Neural cell (in vitro differentiated cells): ENCODE measurements around the gene PRKG1. TPM values are rescaled to one million over a fixed set of nuclear protein-coding genes. Genes with fewer than 3 reads are reported as not detected.

Experiments
- H2AFZ ChIP-seq: fragments of 200-600, 300-800 bp; sonication (generic), shearing (Covaris generic); 2 replicates; pipeline ENCODE4 v1.6.0; 2014; ENCODE audit warnings: low read depth, mild to moderate bottlenecking, antibody characterized with exemption, low read length, moderate library complexity
- H3F3A ChIP-seq: fragments of 200-600 bp; shearing (Covaris generic); 2 replicates; pipeline ENCODE4 v1.6.1; 2016; ENCODE audit warnings: mild to moderate bottlenecking, moderate library complexity, mixed read lengths, antibody characterized with exemption, low read length; ENCODE audit not compliant: insufficient read depth, poor library complexity, severe bottlenecking
- H3K27ac ChIP-seq: fragments of 200-600, 300-800 bp; sonication (generic), shearing (Covaris generic); 2 replicates; pipeline ENCODE4 v1.5.1; 2014; ENCODE audit warnings: mild to moderate bottlenecking, low read length, moderate library complexity
- H3K27me3 ChIP-seq: fragments of 300-800, 200-600 bp; sonication (generic), shearing (Covaris generic); 2 replicates; pipeline ENCODE4 v1.6.0; 2014; ENCODE audit warnings: mild to moderate bottlenecking, low read depth, low read length, moderate library complexity; ENCODE audit not compliant: insufficient read depth
- H3K36me3 ChIP-seq: fragments of 300-800, 200-600 bp; sonication (generic), shearing (Covaris generic); 2 replicates; pipeline ENCODE4 v1.5.1; 2014; ENCODE audit warnings: mild to moderate bottlenecking, antibody characterized with exemption, low read length, moderate library complexity; ENCODE audit not compliant: insufficient read depth
- H3K4me2 ChIP-seq: fragments of 300-800, 200-600 bp; sonication (generic), shearing (Covaris generic); 2 replicates; pipeline ENCODE4 v1.6.0; 2014; ENCODE audit warnings: mild to moderate bottlenecking, low read length
- H3K4me3 ChIP-seq: fragments of 300-800, 200-600 bp; sonication (generic), shearing (Covaris generic); 2 replicates; pipeline ENCODE4 v1.5.1; 2014; ENCODE audit warnings: mild to moderate bottlenecking, low read length, moderate library complexity
- H3K79me2 ChIP-seq: fragments of 200-600 bp; shearing (Covaris generic); replicated peaks from 2 replicates; pipeline ENCODE4 v1.6.0; 2014; ENCODE audit warnings: mild to moderate bottlenecking, low read length, moderate library complexity; ENCODE audit not compliant: insufficient read depth
- H3K9ac ChIP-seq: fragments of 300-800, 200-600 bp; sonication (generic), shearing (Covaris generic); 2 replicates; pipeline ENCODE4 v1.6.1; 2016; ENCODE audit warnings: mild to moderate bottlenecking, low read length, mixed read lengths
- H3K9me2 ChIP-seq: fragments of 200-600 bp; shearing (Covaris generic); 2 replicates; pipeline ENCODE4 v1.6.1; 2016; ENCODE audit warnings: mild to moderate bottlenecking, low read length, mixed read lengths; ENCODE audit not compliant: insufficient read depth
- H3K9me3 ChIP-seq: fragments of 200-600, 300-800 bp; sonication (generic), shearing (Covaris generic); 2 replicates; pipeline ENCODE4 v1.6.1; 2016; ENCODE audit warnings: mild to moderate bottlenecking, mixed run types, low read length, moderate library complexity, mixed read lengths
- H4K20me1 ChIP-seq: fragments of 200-600 bp; shearing (Covaris generic); 2 replicates; pipeline ENCODE4 v1.6.1; 2016; ENCODE audit warnings: mild to moderate bottlenecking, mixed run types; ENCODE audit not compliant: insufficient read depth
- EP300 ChIP-seq: fragments of 450-650 bp; conservative IDR thresholded peaks from 2 replicates; pipeline ENCODE4 v1.6.1; 2014; ENCODE audit warnings: antibody characterized with exemption, mild to moderate bottlenecking, moderate library complexity; ENCODE audit not compliant: poor library complexity, severe bottlenecking
- EZH2 ChIP-seq: fragments of 200-600, 300-800 bp; shearing (Covaris generic), sonication (generic); IDR thresholded peaks from 2 replicates; pipeline ENCODE4 v1.6.1; 2014; ENCODE audit warnings: antibody characterized with exemption, low read length, borderline replicate concordance, mild to moderate bottlenecking; ENCODE audit not compliant: insufficient read depth, poor library complexity, severe bottlenecking
- MXI1 ChIP-seq: fragments of 450-650 bp; conservative IDR thresholded peaks from 2 replicates; pipeline ENCODE4 v1.6.1; 2014; ENCODE audit warnings: antibody characterized with exemption, mild to moderate bottlenecking; ENCODE audit not compliant: poor library complexity, severe bottlenecking
- POLR2AphosphoS5 ChIP-seq: IDR thresholded peaks from 2 replicates; pipeline ENCODE4 v1.6.1; 2012
- RAD21 ChIP-seq: fragments of 450-650 bp; conservative IDR thresholded peaks from 2 replicates; pipeline ENCODE4 v1.6.1; 2014; ENCODE audit warnings: antibody characterized with exemption, mild to moderate bottlenecking, moderate library complexity
- SMC3 ChIP-seq: fragments of 450-650 bp; conservative IDR thresholded peaks from 2 replicates; pipeline ENCODE4 v1.6.1; 2014; ENCODE audit warnings: antibody characterized with exemption, mild to moderate bottlenecking, moderate library complexity; ENCODE audit not compliant: poor library complexity
- TAF1 ChIP-seq: IDR thresholded peaks from 2 replicates; pipeline ENCODE4 v1.6.1; 2012; ENCODE audit warnings: low read depth
- polyA plus RNA-seq: library from polyadenylated mRNA; depleted of rRNA; stranded (reverse); fragments of >200 nt; gene quantifications from 2 replicates; pipeline ENCODE4 v1.2.3, GENCODE V29; 2014
- TF ChIP-seq, protein P1 (sequence below): IDR thresholded peaks from 2 replicates; pipeline ENCODE4 v1.6.1; 2012; ENCODE audit warnings: borderline replicate concordance
- TF ChIP-seq, protein P2 (sequence below): fragments of 450-650 bp; IDR thresholded peaks from 2 replicates; pipeline ENCODE4 v1.5.1; 2014; ENCODE audit warnings: antibody characterized with exemption, mild to moderate bottlenecking, moderate library complexity; ENCODE audit not compliant: poor library complexity, severe bottlenecking

The PRKG1 gene
- polyA plus RNA-seq, 1 donor from 2014 or later = 2.2 TPM

DNA sequence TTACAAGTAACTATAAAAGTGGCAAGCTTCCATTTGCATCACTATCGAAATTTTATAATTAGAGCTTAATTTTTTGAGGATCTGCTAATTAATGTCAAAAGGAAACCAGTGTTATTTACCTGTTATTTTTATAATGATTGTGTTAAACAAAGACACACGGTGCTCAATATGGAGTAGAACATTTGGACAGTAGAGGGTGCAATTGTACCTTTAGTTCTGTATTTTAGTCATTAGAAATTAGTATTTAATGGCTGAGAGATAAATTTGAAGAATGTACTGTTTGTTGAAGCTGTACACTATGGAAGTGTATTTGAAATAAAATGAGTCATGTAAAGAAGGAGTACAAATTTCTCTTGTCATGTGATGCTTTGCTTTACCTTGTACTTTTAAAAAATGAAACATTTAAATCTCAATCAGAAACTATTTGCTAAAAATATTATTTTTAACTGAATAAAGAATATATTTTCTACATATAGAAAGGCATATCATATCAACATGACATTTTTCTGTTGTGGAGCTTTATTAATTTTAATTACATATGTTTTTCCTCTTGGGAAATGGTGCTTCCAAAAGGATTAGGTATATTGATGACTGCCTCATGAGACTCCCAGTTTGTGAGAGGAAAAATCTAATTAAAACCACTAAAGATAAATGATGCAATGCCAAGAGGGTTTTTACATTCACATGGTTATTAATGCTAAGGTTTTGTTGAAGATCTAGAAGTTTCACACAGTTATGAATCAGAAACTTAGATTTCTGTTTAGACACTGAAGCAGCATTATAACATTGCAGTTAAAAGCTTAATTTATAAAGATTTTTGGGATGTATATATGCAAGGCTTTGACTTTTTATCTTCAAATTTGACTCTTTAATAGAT lies 10.4 kb upstream of the PRKG1 start:
- H3K9ac ChIP-seq = no peak overlapping the region
- no peak overlapping the region for H3K4me3 ChIP-seq
- no peaks in the 10 kb centered on the region for H3F3A ChIP-seq
- H3K9me2 ChIP-seq = no peaks in the 10 kb centered on the region
- H3K36me3 ChIP-seq = no peaks in the 10 kb centered on the region
- no peaks in the 10 kb centered on the region for H3K79me2 ChIP-seq
- peak overlapping the region; percentile 11 for H2AFZ ChIP-seq
- no peaks in the 10 kb centered on the region for H3K9me3 ChIP-seq
- no peaks in the 10 kb centered on the region for H4K20me1 ChIP-seq
- no peak overlapping the region for H3K4me2 ChIP-seq
- peak; percentile 93 for TF ChIP-seq RAD21
- TF ChIP-seq, protein P1, sequence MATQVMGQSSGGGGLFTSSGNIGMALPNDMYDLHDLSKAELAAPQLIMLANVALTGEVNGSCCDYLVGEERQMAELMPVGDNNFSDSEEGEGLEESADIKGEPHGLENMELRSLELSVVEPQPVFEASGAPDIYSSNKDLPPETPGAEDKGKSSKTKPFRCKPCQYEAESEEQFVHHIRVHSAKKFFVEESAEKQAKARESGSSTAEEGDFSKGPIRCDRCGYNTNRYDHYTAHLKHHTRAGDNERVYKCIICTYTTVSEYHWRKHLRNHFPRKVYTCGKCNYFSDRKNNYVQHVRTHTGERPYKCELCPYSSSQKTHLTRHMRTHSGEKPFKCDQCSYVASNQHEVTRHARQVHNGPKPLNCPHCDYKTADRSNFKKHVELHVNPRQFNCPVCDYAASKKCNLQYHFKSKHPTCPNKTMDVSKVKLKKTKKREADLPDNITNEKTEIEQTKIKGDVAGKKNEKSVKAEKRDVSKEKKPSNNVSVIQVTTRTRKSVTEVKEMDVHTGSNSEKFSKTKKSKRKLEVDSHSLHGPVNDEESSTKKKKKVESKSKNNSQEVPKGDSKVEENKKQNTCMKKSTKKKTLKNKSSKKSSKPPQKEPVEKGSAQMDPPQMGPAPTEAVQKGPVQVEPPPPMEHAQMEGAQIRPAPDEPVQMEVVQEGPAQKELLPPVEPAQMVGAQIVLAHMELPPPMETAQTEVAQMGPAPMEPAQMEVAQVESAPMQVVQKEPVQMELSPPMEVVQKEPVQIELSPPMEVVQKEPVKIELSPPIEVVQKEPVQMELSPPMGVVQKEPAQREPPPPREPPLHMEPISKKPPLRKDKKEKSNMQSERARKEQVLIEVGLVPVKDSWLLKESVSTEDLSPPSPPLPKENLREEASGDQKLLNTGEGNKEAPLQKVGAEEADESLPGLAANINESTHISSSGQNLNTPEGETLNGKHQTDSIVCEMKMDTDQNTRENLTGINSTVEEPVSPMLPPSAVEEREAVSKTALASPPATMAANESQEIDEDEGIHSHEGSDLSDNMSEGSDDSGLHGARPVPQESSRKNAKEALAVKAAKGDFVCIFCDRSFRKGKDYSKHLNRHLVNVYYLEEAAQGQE = no peak
- no peak for TF ChIP-seq POLR2AphosphoS5
- no peak for TF ChIP-seq EP300
- TF ChIP-seq MXI1 = no peak
- no peak for TF ChIP-seq EZH2
- no peak for TF ChIP-seq TAF1
- TF ChIP-seq, protein P2, sequence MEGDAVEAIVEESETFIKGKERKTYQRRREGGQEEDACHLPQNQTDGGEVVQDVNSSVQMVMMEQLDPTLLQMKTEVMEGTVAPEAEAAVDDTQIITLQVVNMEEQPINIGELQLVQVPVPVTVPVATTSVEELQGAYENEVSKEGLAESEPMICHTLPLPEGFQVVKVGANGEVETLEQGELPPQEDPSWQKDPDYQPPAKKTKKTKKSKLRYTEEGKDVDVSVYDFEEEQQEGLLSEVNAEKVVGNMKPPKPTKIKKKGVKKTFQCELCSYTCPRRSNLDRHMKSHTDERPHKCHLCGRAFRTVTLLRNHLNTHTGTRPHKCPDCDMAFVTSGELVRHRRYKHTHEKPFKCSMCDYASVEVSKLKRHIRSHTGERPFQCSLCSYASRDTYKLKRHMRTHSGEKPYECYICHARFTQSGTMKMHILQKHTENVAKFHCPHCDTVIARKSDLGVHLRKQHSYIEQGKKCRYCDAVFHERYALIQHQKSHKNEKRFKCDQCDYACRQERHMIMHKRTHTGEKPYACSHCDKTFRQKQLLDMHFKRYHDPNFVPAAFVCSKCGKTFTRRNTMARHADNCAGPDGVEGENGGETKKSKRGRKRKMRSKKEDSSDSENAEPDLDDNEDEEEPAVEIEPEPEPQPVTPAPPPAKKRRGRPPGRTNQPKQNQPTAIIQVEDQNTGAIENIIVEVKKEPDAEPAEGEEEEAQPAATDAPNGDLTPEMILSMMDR = peak; percentile 87
- peak; percentile 94 for TF ChIP-seq SMC3
- no peaks in the 10 kb centered on the region for H3K27me3 ChIP-seq
- H3K27ac ChIP-seq = no peak overlapping the region

DNA sequence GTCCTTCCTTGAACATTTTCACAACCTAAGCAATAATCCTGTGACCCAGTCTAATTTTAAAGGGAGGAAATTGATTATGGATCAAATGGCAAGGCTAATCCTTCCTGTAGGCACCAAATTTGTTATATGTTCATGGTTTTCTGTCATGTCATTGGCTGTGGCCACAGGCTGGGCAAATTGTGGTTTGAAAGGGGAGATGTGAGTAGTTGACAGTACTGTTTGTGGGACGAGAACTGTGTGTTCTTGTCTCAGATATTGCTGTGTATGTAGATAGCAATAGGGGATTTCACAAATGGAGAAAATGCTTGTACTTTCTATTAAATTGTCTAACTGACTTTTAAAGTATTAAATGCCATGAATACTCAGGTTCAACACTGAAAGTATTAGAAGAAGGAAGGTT lies 8.1 kb upstream of the PRKG1 start:
- H3K9ac ChIP-seq = no peak overlapping the region
- no peak overlapping the region for H3K4me2 ChIP-seq
- no peaks in the 10 kb centered on the region for H3F3A ChIP-seq
- no peaks in the 10 kb centered on the region for H3K79me2 ChIP-seq
- H4K20me1 ChIP-seq = no peaks in the 10 kb centered on the region
- H3K36me3 ChIP-seq = no peaks in the 10 kb centered on the region
- TF ChIP-seq MXI1 = no peak
- no peaks in the 10 kb centered on the region for H3K9me3 ChIP-seq
- H3K27ac ChIP-seq = no peak overlapping the region
- H2AFZ ChIP-seq = no peak overlapping the region
- H3K4me3 ChIP-seq = no peak overlapping the region
- no peaks in the 10 kb centered on the region for H3K9me2 ChIP-seq
- no peaks in the 10 kb centered on the region for H3K27me3 ChIP-seq
